NCI-H2227 treated with DMSO at 0.1 percent for 48 hours (cell line): ENCODE measurements around the gene CFAP20.

ENCODE experiments used
- DNase-seq: peaks from one replicate; lab custom pipeline; 2025; lab: John Stamatoyannopoulos, UW

The CFAP20 gene

GRCh38 chr16:58129097-58129936, at the start of gene CFAP20:
TSS of gene CFAP20 (minus strand) at chr16:58129381. CDS start at chr16:58129115, 266 bp downstream.
- peak; percentile 97 for DNase-seq

GRCh38 chr16:58177353-58177710, 48.2 kb upstream of the CFAP20 start:
- DNase-seq: no peak

- no peak for DNase-seq
These were observed 47.6 kb upstream of the CFAP20 start for GRCh38 chr16:58176608-58177352.

GRCh38 chr16:58170223-58170622, 41.0 kb upstream of the CFAP20 start:
- no peak for DNase-seq

- no peak for DNase-seq
These were observed 31.7 kb upstream of the CFAP20 start for GRCh38 chr16:58160855-58161254.

- DNase-seq: no peak
These were observed 29.5 kb upstream of the CFAP20 start for GRCh38 chr16:58158725-58159124.

GRCh38 chr16:58157951-58158540, 28.9 kb upstream of the CFAP20 start:
- no peak for DNase-seq

GRCh38 chr16:58157239-58157638, 28.1 kb upstream of the CFAP20 start:
- no peak for DNase-seq

- DNase-seq: no peak
These were observed 26.7 kb upstream of the CFAP20 start for GRCh38 chr16:58155839-58156238.

- DNase-seq: no peak
These were observed 25.2 kb upstream of the CFAP20 start for GRCh38 chr16:58154345-58154744.

GRCh38 chr16:58152246-58152868, 23.2 kb upstream of the CFAP20 start:
- no peak for DNase-seq

GRCh38 chr16:58148526-58148925, 19.3 kb upstream of the CFAP20 start:
- no peak for DNase-seq

GRCh38 chr16:58148099-58148498, 18.9 kb upstream of the CFAP20 start:
- no peak for DNase-seq

GRCh38 chr16:58138852-58139251, 9.7 kb upstream of the CFAP20 start:
- DNase-seq: no peak

GRCh38 chr16:58137581-58137980, 8.4 kb upstream of the CFAP20 start:
- DNase-seq: no peak

GRCh38 chr16:58128711-58129096, 477 bp downstream of the CFAP20 start:
- DNase-seq: no peak

GRCh38 chr16:58128181-58128631, 975 bp downstream of the CFAP20 start:
- DNase-seq: no peak

GRCh38 chr16:58127634-58128033, 1.5 kb downstream of the CFAP20 start:
- no peak for DNase-seq

GRCh38 chr16:58127033-58127556, 2.1 kb downstream of the CFAP20 start:
- DNase-seq: no peak

GRCh38 chr16:58126451-58126961, 2.7 kb downstream of the CFAP20 start:
- DNase-seq: no peak

GRCh38 chr16:58125781-58126335, 3.3 kb downstream of the CFAP20 start:
- no peak for DNase-seq

GRCh38 chr16:58125041-58125440, 4.1 kb downstream of the CFAP20 start:
- no peak for DNase-seq
